ENCODE measurements around the gene CACNG8.

DNA sequence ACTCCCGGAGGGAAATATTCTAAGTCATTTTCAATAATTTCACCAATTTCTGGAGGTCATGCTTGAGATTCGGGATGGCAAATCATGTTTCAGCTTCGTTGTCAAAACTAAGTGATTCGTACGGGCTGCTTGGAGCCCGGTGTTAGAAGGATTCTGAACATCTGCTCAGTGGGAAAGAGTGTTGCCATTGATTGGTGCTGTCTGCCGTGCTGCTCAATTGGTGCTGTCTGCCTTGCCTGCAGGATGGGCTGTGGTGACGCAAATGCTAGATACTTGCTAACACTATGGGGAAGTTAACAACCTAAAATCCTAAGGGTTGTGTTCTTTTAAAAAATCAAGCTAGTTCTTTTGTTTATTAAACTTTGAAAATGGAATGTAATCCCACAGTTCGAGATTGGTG is 17.3 kb upstream of the CACNG8 start:
- no peak for TF ChIP-seq ZFP3 (CRISPR knock-in tag; IDR thresholded peaks at IDR 0.05)
- no peak for TF ChIP-seq PATZ1 (CRISPR knock-in tag; IDR thresholded peaks at IDR 0.05; ENCODE audit: borderline replicate concordance)
- no peak for TF ChIP-seq ISL1 (CRISPR knock-in tag; IDR thresholded peaks at IDR 0.05)
- no peak for TF ChIP-seq ZC3H10 (CRISPR knock-in tag; IDR thresholded peaks at IDR 0.05)
- TF ChIP-seq CSDC2 (CRISPR knock-in tag; IDR thresholded peaks at IDR 0.05) = no peak
- no peak for TF ChIP-seq CREB5 (CRISPR knock-in tag; IDR thresholded peaks at IDR 0.05; ENCODE audit: low read depth)
- TF ChIP-seq PPARA (CRISPR knock-in tag; IDR thresholded peaks at IDR 0.05; ENCODE audit: borderline replicate concordance) = no peak
- TF ChIP-seq, protein P1, sequence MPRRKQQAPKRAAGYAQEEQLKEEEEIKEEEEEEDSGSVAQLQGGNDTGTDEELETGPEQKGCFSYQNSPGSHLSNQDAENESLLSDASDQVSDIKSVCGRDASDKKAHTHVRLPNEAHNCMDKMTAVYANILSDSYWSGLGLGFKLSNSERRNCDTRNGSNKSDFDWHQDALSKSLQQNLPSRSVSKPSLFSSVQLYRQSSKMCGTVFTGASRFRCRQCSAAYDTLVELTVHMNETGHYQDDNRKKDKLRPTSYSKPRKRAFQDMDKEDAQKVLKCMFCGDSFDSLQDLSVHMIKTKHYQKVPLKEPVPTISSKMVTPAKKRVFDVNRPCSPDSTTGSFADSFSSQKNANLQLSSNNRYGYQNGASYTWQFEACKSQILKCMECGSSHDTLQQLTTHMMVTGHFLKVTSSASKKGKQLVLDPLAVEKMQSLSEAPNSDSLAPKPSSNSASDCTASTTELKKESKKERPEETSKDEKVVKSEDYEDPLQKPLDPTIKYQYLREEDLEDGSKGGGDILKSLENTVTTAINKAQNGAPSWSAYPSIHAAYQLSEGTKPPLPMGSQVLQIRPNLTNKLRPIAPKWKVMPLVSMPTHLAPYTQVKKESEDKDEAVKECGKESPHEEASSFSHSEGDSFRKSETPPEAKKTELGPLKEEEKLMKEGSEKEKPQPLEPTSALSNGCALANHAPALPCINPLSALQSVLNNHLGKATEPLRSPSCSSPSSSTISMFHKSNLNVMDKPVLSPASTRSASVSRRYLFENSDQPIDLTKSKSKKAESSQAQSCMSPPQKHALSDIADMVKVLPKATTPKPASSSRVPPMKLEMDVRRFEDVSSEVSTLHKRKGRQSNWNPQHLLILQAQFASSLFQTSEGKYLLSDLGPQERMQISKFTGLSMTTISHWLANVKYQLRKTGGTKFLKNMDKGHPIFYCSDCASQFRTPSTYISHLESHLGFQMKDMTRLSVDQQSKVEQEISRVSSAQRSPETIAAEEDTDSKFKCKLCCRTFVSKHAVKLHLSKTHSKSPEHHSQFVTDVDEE (CRISPR knock-in tag; IDR thresholded peaks at IDR 0.05) = no peak
- TF ChIP-seq ZFP30 (CRISPR knock-in tag; IDR thresholded peaks at IDR 0.05) = no peak
- no peak for TF ChIP-seq TOX (CRISPR knock-in tag; IDR thresholded peaks at IDR 0.05; ENCODE audit: borderline replicate concordance)
- no peak for TF ChIP-seq ZNF565 (CRISPR knock-in tag; conservative IDR thresholded peaks at IDR 0.05; ENCODE audit: low read depth)

Measured in SK-N-SH treated with all-trans-retinoic acid at 6 μM for 48 hours (cell line).